AG09309 (cell line): ENCODE data around the gene ERVMER34-1.
A peak's percentile ranks its signal among the peaks of the same experiment; 100 is the strongest.

Experiments
- DNase-seq: peaks from one replicate; pipeline ENCODE4 v3.0.0-alpha.2; 2010; ENCODE audit warnings: low read depth
- H3K4me3 ChIP-seq: 2 replicates; pipeline ENCODE4 v1.5.1; 2011; ENCODE audit warnings: mild to moderate bottlenecking, low read depth, low read length, moderate library complexity; ENCODE audit not compliant: control insufficient read depth
- CTCF ChIP-seq: IDR thresholded peaks from 2 replicates; pipeline ENCODE4 v1.5.1; 2011; ENCODE audit warnings: mild to moderate bottlenecking, low read depth, low read length, inconsistent platforms; ENCODE audit not compliant: insufficient read depth, control insufficient read depth; ENCODE audit errors: missing control alignments

The ERVMER34-1 gene

GRCh38 chr4:52751487-52751911 lies 274 bp upstream of the ERVMER34-1 start:
- no peak for DNase-seq
- no peak for TF ChIP-seq CTCF
- peak overlapping the region; percentile 54 for H3K4me3 ChIP-seq

GRCh38 chr4:52750213-52750612 lies 1.0 kb downstream of the ERVMER34-1 start:
- TF ChIP-seq CTCF, result no peak
- no peak overlapping the region for H3K4me3 ChIP-seq
- no peak for DNase-seq

GRCh38 chr4:52748432-52748831 lies 2.8 kb downstream of the ERVMER34-1 start:
- H3K4me3 ChIP-seq, result no peak overlapping the region
- no peak for TF ChIP-seq CTCF
- DNase-seq, result no peak

GRCh38 chr4:52744588-52744987 lies 6.6 kb downstream of the ERVMER34-1 start:
- no peak overlapping the region for H3K4me3 ChIP-seq
- no peak for TF ChIP-seq CTCF

GRCh38 chr4:52743444-52744019 lies 7.7 kb downstream of the ERVMER34-1 start:
- TF ChIP-seq CTCF, result no peak
- no peak for DNase-seq
- H3K4me3 ChIP-seq, result no peak overlapping the region

More at GRCh38 chr4:52744588-52744987, 6.6 kb downstream of the ERVMER34-1 start:
- no peak for DNase-seq

- no peak for DNase-seq
- H3K4me3 ChIP-seq, result no peak overlapping the region
- no peak for TF ChIP-seq CTCF
Measured at GRCh38 chr4:52729586-52729985, 21.6 kb downstream of the ERVMER34-1 start.
